Measurements from ENCODE around the gene CLASP2.

The CLASP2 gene

GRCh38 chr3:33637482-33637881 is 80.6 kb downstream of the CLASP2 start:
- no peak for DNase-seq (ENCODE audit: low spot score)
- no peak for FAIRE-seq

GRCh38 chr3:33636125-33636850 is 81.8 kb downstream of the CLASP2 start:
- peak; percentile 43 for FAIRE-seq

GRCh38 chr3:33634262-33634661 is 83.8 kb downstream of the CLASP2 start:
- DNase-seq (ENCODE audit: low spot score) (no peak), FAIRE-seq (no peak)

More at GRCh38 chr3:33636125-33636850, 81.8 kb downstream of the CLASP2 start:
- no peak for DNase-seq (ENCODE audit: low spot score)

- DNase-seq (ENCODE audit: low spot score) (no peak), FAIRE-seq (no peak)
These were observed 88.8 kb downstream of the CLASP2 start for GRCh38 chr3:33629219-33629618.

- DNase-seq (ENCODE audit: low spot score), result no peak
- no peak for FAIRE-seq
These were observed 93.3 kb downstream of the CLASP2 start for GRCh38 chr3:33624756-33625155.

GRCh38 chr3:33613041-33613440 is 105.0 kb downstream of the CLASP2 start:
- FAIRE-seq, result no peak

GRCh38 chr3:33612607-33613006 is 105.4 kb downstream of the CLASP2 start:
- FAIRE-seq (no peak), DNase-seq (ENCODE audit: low spot score) (no peak)

More at GRCh38 chr3:33613041-33613440, 105.0 kb downstream of the CLASP2 start:
- DNase-seq (ENCODE audit: low spot score), result no peak

- FAIRE-seq, result no peak
These were observed 115.2 kb downstream of the CLASP2 start for GRCh38 chr3:33602829-33603228.

GRCh38 chr3:33597257-33597689 is 120.8 kb downstream of the CLASP2 start:
- DNase-seq (ENCODE audit: low spot score), result no peak

More at GRCh38 chr3:33602829-33603228, 115.2 kb downstream of the CLASP2 start:
- no peak for DNase-seq (ENCODE audit: low spot score)

GRCh38 chr3:33592999-33593398 is 125.1 kb downstream of the CLASP2 start:
- DNase-seq (ENCODE audit: low spot score) (no peak), FAIRE-seq (no peak)

More at GRCh38 chr3:33597257-33597689, 120.8 kb downstream of the CLASP2 start:
- no peak for FAIRE-seq

- FAIRE-seq (no peak), DNase-seq (ENCODE audit: low spot score) (no peak)
These were observed 127.5 kb downstream of the CLASP2 start for GRCh38 chr3:33590541-33590940.

- FAIRE-seq, result no peak
These were observed 131.7 kb downstream of the CLASP2 start for GRCh38 chr3:33586402-33586801.

GRCh38 chr3:33582234-33582633 is 135.8 kb downstream of the CLASP2 start:
- DNase-seq (ENCODE audit: low spot score) (no peak), FAIRE-seq (no peak)

More at GRCh38 chr3:33586402-33586801, 131.7 kb downstream of the CLASP2 start:
- DNase-seq (ENCODE audit: low spot score), result no peak

- FAIRE-seq (no peak), DNase-seq (ENCODE audit: low spot score) (no peak)
These were observed 136.4 kb downstream of the CLASP2 start for GRCh38 chr3:33581666-33582065.

- FAIRE-seq (no peak), DNase-seq (ENCODE audit: low spot score) (no peak)
These were observed 138.2 kb downstream of the CLASP2 start for GRCh38 chr3:33579840-33580239.

- DNase-seq (ENCODE audit: low spot score) (no peak), FAIRE-seq (no peak)
These were observed 138.9 kb downstream of the CLASP2 start for GRCh38 chr3:33579178-33579510.

- DNase-seq (ENCODE audit: low spot score) (no peak), FAIRE-seq (no peak)
These were observed 139.5 kb downstream of the CLASP2 start for GRCh38 chr3:33578325-33579177.

GRCh38 chr3:33577588-33577987 is 140.5 kb downstream of the CLASP2 start:
- DNase-seq (ENCODE audit: low spot score), result no peak
- no peak for FAIRE-seq

- FAIRE-seq (no peak), DNase-seq (ENCODE audit: low spot score) (no peak)
These were observed 140.9 kb downstream of the CLASP2 start for GRCh38 chr3:33577173-33577572.

GRCh38 chr3:33575311-33575710 is 142.7 kb downstream of the CLASP2 start:
- FAIRE-seq, result no peak
- no peak for DNase-seq (ENCODE audit: low spot score)

GRCh38 chr3:33557829-33558228 is 160.2 kb downstream of the CLASP2 start:
- no peak for FAIRE-seq
- DNase-seq (ENCODE audit: low spot score), result no peak

GRCh38 chr3:33557279-33557678 is 160.8 kb downstream of the CLASP2 start:
- DNase-seq (ENCODE audit: low spot score) (no peak), FAIRE-seq (no peak)
